Choroid plexus epithelial cell (primary cell): ENCODE results near the gene MAPKAP1.

Experiments
- DNase-seq: peaks from one replicate; pipeline ENCODE4 v3.0.0-alpha.2; 2010; ENCODE audit warnings: low read depth
- H3K4me3 ChIP-seq: 2 replicates; pipeline ENCODE4 v1.5.1; 2011; ENCODE audit warnings: low read depth, mild to moderate bottlenecking, control low read depth, low read length, moderate library complexity
- TF ChIP-seq, protein P1 (sequence below): conservative IDR thresholded peaks from 2 replicates; pipeline ENCODE4 v1.5.1; 2011; ENCODE audit warnings: low read depth, mild to moderate bottlenecking, control low read depth, inconsistent platforms, low read length, moderate library complexity

Gene MAPKAP1

DNA sequence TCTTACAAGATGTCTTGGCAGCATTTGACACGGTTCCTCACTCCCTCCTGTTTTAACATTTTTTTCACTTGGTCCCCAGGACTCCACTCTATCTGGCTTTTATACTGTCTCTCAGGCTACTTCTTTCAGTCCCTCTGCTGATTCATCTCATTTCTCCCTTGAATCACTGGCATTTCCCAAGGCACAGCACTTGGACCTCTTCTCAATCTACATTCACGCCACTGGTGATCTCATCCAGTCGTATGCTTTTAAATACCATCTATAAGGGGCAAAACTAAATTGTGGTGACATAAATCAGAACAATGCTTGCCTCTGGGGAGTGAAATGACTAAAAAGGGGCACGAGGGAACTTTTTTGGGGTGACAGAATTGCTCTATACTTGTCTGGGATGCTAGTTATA is 47.1 kb downstream of the MAPKAP1 start:
- TF ChIP-seq, protein P1, sequence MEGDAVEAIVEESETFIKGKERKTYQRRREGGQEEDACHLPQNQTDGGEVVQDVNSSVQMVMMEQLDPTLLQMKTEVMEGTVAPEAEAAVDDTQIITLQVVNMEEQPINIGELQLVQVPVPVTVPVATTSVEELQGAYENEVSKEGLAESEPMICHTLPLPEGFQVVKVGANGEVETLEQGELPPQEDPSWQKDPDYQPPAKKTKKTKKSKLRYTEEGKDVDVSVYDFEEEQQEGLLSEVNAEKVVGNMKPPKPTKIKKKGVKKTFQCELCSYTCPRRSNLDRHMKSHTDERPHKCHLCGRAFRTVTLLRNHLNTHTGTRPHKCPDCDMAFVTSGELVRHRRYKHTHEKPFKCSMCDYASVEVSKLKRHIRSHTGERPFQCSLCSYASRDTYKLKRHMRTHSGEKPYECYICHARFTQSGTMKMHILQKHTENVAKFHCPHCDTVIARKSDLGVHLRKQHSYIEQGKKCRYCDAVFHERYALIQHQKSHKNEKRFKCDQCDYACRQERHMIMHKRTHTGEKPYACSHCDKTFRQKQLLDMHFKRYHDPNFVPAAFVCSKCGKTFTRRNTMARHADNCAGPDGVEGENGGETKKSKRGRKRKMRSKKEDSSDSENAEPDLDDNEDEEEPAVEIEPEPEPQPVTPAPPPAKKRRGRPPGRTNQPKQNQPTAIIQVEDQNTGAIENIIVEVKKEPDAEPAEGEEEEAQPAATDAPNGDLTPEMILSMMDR = no peak
- peak; percentile 70 for DNase-seq

DNA sequence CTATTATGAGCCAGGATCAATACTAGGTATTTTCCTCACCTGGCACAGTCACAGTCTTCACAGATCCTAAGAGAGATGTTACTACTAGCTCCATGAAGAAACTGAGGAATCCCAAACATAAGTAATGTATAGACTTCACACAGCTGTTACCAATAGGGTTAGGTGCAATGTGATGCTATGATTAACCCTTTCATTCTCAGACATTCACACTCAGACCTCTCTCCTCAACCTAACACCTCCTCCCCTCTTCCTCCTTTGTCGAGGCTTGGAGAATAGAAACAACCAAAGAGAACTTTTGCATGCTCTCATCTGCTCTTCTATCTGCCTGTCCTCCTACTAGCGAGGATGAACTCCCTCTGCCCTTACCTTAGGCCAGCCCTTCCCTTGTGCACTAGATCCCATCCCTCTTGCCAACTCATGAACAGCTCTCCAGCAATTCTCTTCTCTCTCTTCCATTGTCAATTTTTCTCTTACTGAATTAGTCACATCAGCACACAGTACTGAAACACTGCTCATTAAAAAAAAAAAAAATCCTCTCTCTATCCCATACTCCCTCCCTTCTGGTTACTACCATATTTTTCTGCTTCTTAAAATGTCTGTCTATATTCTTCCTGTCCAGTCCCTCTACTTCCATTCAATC is 47.7 kb downstream of the MAPKAP1 start:
- no peak overlapping the region for H3K4me3 ChIP-seq
- no peak for DNase-seq
- TF ChIP-seq, protein P1 = no peak

More for the DNA sequence above, 47.1 kb downstream of the MAPKAP1 start:
- H3K4me3 ChIP-seq = no peak overlapping the region

DNA sequence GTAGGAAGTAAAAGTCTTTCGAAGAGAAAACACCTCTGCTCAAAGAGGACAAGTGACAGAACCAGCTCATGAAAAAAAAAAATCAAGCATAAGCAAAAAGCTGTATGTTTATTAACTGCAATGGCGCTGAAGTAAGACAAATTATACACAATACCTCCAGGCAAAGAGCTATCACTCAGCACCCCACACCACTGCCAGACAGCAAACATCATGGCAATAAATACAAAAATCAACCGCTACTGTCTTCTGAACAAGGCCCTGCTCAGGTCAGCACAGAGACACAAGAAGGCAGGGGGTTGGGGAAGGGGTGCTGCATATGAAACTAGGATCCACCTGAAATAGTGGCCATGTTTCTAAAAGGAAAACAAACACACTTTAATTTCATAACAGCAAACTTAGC is 50.4 kb downstream of the MAPKAP1 start:
- DNase-seq = no peak
- H3K4me3 ChIP-seq = no peak overlapping the region

DNA sequence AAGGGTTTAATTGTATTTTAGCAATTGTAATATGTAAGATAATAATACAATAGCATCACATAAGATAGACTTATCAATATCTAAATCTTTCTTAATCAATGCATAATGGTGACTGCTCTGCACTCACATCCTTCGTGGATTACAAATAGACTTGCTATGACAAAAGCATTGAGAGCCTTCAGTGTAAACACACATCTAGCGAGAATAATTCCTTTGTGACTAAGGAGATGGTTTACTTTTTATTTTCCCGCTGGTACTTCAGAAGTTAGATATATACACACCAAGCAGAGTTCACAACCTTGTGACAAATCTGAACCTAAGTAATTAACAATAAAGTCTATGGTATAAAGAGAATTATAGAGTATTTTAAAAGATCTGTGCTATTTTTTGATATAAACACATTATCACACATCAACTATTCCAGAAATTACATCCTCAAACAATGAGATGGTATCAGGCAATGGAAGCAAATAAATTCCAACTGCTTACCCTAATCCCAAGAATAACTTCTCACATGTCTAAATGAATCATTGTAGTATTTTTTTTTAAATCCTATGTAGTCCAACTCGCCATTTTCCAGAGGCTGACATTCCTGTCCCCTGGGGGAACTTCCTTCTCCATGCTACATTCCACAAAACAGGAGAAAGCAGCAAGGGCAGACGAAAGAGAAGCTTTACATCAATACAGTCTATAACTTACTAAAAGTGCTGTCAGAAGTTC is 51.2 kb downstream of the MAPKAP1 start:
- no peak overlapping the region for H3K4me3 ChIP-seq
- TF ChIP-seq, protein P1 = no peak
- DNase-seq = no peak

More for the DNA sequence above, 50.4 kb downstream of the MAPKAP1 start:
- TF ChIP-seq, protein P1 = no peak

DNA sequence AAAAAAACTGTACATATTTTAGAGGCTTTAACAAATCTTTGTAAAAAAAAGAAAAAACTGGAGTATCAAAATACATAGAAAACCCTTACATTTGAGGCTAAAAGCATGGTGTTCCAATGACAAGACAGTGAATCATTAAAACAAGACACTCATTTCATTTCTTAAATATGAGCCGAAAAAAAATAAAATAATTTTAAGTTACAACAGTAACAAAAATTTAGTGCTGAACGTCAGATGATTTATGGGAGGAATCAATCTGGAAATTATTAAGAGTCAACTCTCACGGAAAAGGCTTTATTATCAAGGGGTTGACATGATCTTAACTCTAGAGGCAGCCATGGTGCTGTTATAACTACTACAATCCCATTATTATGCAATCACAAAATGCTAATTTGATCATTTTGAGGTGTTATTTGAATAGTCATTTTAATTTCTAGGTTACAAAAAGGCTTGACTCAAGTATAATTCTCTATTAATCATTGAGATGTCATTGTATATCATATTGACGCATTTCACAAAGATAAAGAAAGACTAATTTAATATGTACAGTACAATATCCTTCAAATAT is 51.9 kb downstream of the MAPKAP1 start:
- no peak for DNase-seq
- H3K4me3 ChIP-seq = no peak overlapping the region
- TF ChIP-seq, protein P1 = no peak

DNA sequence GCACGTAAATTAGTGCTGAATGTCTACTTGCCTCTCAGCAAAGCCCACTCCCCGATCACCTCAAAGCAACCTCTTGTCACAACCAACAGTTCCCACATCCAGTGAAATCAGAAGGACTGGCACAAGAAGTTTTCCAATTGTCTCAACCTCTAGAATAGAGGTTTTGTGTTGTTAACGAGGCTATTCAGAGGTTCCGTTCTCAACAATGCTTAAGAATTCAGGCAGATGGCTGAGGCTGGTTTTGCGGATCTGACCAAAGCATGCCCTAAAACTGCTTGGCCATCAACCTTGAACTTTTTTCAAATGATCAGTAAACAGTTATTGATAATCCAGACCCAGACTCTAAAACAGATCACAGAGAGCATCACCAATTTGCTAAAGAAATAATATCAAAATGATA is 52.9 kb downstream of the MAPKAP1 start:
- TF ChIP-seq, protein P1 = no peak
- no peak for DNase-seq
- no peak overlapping the region for H3K4me3 ChIP-seq
